ENCODE data around the gene PRRX2.

PRRX2 gene

GRCh38 chr9:129677456-129677855 lies 12.0 kb downstream of the PRRX2 start:
- no peak for DNase-seq (ENCODE audit: low read depth in 2 of 2)

- DNase-seq (ENCODE audit: low read depth in 2 of 2) = no peak
Observed at GRCh38 chr9:129678844-129679243, 13.4 kb downstream of the PRRX2 start.

- no peak for DNase-seq (ENCODE audit: low read depth in 2 of 2)
Observed at GRCh38 chr9:129679537-129679936, 14.1 kb downstream of the PRRX2 start.

- DNase-seq (ENCODE audit: low read depth in 2 of 2) = no peak
Observed at GRCh38 chr9:129681924-129682323, 16.5 kb downstream of the PRRX2 start.

GRCh38 chr9:129682381-129682780 lies 16.9 kb downstream of the PRRX2 start:
- DNase-seq (ENCODE audit: low read depth in 2 of 2) = no peak

GRCh38 chr9:129685220-129685932 lies 19.9 kb downstream of the PRRX2 start:
- DNase-seq (ENCODE audit: low read depth in 2 of 2) = no peak

- DNase-seq (ENCODE audit: low read depth in 2 of 2) = no peak
Observed at GRCh38 chr9:129685933-129686259, 20.4 kb downstream of the PRRX2 start.

- DNase-seq (ENCODE audit: low read depth in 2 of 2) = no peak
Observed at GRCh38 chr9:129686736-129687135, 21.3 kb downstream of the PRRX2 start.

- DNase-seq (ENCODE audit: low read depth in 2 of 2) = no peak
Observed at GRCh38 chr9:129687391-129687790, 21.9 kb downstream of the PRRX2 start.

- no peak for DNase-seq (ENCODE audit: low read depth in 2 of 2)
Observed at GRCh38 chr9:129688285-129689043, 23.0 kb downstream of the PRRX2 start.

- DNase-seq (ENCODE audit: low read depth in 2 of 2) = no peak
Observed at GRCh38 chr9:129692534-129692933, 27.1 kb downstream of the PRRX2 start.

GRCh38 chr9:129693741-129694140 lies 28.3 kb downstream of the PRRX2 start:
- no peak for DNase-seq (ENCODE audit: low read depth in 2 of 2)

- no peak for DNase-seq (ENCODE audit: low read depth in 2 of 2)
Observed at GRCh38 chr9:129694243-129694646, 28.8 kb downstream of the PRRX2 start.

GRCh38 chr9:129695870-129696269 lies 30.4 kb downstream of the PRRX2 start:
- DNase-seq (ENCODE audit: low read depth in 2 of 2) = no peak

- DNase-seq (ENCODE audit: low read depth in 2 of 2) = peak in 1 of 2 donors; percentile 7
Observed at GRCh38 chr9:129696944-129697655, 31.7 kb downstream of the PRRX2 start.

- DNase-seq (ENCODE audit: low read depth in 2 of 2) = peak in 1 of 2 donors; percentile 51
Observed at GRCh38 chr9:129697656-129698253, 32.3 kb downstream of the PRRX2 start.

- DNase-seq (ENCODE audit: low read depth in 2 of 2) = peak in 1 of 2 donors; percentile 4
Observed at GRCh38 chr9:129698254-129698757, 32.9 kb downstream of the PRRX2 start.

- DNase-seq (ENCODE audit: low read depth in 2 of 2) = no peak
Observed at GRCh38 chr9:129701054-129701453, 35.6 kb downstream of the PRRX2 start.

GRCh38 chr9:129701549-129701948 lies 36.1 kb downstream of the PRRX2 start:
- no peak for DNase-seq (ENCODE audit: low read depth in 2 of 2)

GRCh38 chr9:129702589-129703520 lies 37.4 kb downstream of the PRRX2 start:
- no peak for DNase-seq (ENCODE audit: low read depth in 2 of 2)
